Stimulated activated CD8-positive, alpha-beta memory T cell treated with anti-CD3 and anti-CD28 coated beads, Interleukin-2, amount 100 ng/mL, for 1 hour (primary cell): Measurements from ENCODE around the gene LNP1.
"Not testable (repeated sequence)": the region's sequence is repeated elsewhere in the genome, so short reads cannot be mapped to it uniquely, and the experiment has no call there.

Experiments used
- DNase-seq, 2 donors: peaks; one replicate each; pipeline ENCODE4 v3.0.0-alpha.2; 2020; ENCODE audit warnings: low read depth in 2 of 2

The LNP1 gene, protein sequence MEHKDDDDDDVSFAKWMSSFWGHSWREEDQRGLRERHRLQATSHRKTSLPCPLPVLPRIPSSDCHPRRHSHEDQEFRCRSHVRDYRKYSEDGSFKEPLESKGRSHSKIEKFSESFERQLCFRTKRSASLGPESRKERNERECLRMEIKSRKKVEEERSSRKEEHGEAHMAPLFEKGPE

DNA sequence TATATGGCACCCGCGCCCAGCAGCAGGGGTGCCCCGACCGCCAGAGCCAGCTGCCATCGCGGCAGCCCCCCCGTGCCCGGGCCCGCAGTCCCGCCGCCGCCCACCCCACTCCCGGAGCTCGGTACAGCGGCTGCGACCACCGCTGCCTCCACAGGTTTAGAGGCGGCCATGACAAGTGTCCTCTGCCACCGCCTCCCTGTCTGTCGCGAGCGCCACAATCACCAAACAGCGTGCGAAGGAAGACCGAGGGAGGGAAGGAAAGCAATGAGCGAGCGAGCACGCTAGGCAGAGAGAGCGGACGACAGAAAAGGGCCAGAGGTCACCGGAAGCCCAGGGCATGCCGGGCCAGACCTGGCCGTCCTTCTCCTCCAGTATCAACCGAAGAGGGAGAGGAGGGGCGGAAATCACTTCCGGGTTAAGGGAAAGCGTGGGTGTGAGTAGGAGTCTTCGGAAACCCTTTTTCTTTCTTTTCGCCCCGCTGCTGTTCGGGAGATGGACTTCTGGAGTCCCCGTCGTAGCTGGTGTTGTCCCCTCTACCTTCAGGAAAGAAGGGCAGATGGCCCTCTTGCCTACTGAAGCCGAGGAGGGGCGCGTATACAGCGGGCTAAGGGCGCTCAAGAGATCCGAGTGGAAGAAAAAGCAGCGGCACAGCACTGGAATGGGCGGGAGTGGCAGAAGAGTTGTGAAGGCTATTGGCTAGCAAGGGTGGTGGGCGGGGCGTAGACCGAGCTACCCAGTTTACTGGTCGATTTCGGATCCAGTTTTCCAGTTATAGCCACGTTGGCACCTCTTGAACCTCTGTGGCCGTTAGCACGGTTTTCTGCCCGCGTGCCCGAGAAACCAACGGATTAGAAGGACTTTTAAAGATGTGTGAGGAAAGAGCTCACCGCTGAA lies at the start of gene LNP1, which contains the start of gene TOMM70:
TSS of gene LNP1 (plus strand) at position 760 of the 894 bp plus-strand sequence. CDS start 28,191 bp downstream, outside the sequence.
TSS of gene TOMM70 (minus strand) at position 310 of the 894 bp plus-strand sequence. CDS start at position 170, 140 bp downstream.
- DNase-seq = peak; percentile 86 to 91

DNA sequence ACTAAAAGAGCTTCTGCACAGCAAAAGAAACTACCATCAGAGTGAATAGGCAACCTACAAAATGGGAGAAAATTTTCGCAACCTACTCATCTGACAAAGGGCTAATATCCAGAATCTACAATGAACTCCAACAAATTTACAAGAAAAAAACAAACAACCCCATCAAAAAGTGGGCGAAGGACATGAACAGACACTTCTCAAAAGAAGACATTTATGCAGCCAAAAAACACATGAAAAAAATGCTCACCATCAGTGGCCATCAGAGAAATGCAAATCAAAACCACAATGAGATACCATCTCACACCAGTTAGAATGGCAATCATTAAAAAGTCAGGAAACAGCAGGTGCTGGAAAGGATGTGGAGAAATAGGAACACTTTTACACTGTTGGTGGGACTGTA lies 49.6 kb upstream of the LNP1 start:
- DNase-seq = not testable (repeated sequence)

DNA sequence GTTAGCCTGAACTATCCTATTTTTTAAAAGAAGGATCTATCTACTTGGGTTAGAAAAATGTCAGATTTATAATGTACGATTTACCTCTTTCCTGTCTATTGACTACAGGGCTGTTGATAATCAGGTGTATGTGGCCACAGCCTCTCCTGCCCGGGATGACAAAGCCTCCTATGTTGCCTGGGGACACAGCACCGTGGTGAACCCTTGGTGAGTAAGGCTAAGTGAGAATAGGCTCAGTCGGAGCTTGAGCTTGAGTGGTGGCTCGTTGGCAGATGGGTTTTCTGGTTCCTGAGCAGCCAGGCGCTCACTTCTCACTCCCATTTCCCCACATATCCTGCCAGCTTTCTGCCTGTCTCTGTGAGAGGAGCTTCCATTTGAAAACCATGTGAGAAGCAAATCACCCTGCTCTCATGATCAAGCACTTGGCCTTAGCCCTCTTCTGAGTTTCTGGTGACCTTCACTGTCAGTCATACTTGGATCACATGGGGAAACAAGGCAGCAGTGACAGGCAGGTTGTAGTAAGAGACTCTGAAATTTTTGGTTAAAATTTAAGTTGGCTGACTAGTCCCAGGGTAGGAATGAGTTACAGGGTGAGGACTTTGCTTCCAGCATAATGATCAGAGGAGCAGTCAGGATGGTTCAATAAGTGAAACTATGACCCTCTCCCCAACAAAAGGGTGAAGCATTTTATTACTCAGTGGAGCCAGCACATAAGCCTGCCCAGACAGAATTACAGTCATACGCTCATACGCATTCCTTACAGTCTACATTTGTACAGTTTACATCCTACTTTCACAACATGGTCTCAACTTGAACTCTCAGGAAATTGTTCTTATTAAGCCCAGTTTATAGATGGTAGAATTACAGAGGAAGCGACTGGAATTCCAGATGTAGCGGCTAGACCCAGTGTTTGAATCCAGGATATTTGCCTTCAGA lies 48.8 kb upstream of the LNP1 start:
- no peak for DNase-seq

DNA sequence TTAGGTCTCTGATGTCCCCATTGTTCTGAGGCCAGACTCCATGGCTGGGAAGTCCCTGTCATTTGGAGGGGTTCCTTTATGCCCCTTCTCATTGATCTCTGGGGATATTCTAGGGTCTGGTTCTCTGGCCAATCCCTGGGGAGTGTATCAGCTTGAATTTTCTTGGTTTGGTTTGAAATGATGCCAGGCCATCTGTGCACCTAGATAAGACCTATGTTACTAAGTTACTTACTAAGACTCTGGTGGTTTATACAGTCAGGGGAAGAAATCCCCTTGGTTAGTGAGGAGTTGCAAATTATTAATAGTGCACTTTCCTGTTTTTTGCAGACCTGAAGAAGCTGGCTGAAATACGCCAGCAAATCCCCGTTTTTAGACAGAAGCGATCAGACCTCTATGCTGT lies 46.5 kb upstream of the LNP1 start:
- DNase-seq = no peak

DNA sequence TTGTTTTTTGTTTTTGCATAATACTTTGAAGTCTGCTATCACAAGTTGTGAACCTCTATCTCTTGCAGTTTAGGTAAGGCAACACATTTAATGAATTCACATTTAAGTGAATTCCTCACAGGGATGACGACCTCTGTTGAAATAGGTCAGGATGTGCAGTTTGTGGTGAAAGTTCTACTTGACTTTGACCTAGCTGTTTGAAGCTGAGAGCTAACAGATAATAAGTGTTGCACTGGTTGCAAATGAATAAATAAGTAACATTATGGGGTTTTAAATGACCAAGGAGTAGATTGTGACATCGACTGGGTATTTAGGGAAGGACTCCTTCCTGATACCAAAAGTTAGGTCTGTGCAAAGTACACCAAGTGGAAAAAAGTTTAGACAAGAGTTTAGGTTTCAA lies 42.9 kb upstream of the LNP1 start:
- no peak for DNase-seq

DNA sequence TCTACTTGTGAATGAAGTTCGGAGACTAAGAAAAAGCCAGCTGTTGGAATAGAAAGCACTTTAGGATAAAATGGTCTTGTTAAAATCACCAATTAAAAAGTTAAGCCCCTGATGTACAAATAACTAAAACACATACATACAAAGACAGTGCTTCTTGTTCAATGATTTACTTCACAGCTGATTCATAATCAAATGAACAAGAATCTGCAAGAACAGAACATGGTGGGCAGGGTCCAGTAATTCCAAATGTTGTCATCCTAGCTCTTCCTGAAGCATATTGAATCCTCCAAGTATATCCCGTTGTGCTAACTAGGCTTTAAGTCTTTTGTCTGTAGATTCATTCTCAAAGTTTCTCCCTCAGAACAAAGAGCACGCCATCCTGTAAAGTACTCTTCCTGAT lies 42.3 kb upstream of the LNP1 start:
- no peak for DNase-seq

DNA sequence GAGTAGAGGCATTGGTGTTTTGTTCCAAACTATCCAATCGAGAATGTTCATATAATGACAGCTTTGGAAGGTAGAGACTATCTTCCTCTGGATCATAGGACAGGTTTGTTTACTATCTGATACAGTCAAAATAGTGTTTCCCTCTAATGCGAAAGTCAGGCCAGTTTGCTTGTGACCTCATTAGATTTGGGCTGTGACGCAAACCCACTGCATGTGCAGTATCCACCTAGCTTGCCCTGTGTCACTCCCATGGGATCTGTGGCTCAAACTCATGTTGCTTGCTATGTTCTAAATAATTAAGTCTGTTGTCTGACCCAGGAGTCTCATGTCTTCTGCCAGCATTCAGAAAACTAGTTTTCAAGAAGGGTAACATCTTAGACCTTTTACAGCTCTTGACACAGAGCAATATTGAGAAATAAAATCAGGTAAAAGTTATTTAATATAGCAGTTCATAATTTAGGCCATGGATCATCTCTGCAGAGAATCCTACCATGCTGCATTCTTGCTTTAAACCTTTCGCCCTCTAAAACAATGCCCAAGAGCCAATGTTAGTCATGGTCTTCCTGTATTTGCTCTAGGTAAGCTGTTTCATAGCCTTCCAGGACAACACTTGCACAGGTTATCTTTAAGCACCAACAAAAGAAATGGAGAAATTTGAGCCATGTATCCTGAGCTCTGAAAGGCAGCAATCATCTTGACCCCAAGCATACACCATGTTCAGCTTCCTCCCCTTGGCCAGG lies 40.4 kb upstream of the LNP1 start:
- DNase-seq = no peak

DNA sequence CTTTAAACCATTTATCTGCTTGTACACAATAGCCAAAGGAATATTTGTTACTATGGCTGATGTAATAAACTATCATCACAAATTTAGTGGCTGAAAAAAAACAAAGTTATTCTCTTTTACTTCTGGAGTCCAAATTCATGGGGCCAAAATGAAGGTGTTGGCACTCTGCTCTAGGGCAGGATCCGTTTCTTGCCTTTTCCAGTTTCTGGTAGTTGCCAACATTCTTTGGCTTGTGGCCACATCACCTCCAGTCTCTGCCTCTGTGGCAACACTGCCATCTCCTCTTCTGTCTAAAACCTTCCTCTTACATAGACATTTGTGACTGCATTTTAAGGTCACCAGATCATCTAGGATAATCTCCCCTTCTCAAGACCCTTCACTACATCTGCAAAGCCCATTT lies 39.4 kb upstream of the LNP1 start:
- DNase-seq = no peak

DNA sequence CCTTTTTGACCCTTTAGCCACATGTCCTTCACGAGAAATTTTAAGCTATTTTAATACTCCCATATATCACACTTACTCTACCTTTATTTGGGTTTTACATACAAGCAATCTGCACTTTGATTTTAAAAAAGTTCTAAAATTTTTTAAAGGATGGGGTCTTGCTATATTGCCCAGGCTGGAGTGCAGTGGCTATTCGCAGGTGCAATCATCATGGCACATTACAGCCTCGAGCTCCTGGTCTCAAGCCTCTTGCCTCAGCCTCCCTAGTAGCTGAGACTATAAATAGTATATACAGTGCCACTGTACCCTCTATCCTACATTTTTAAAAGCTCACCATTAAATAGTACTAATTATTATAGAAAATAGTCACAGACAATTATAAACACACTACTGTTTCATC lies 36.9 kb upstream of the LNP1 start:
- no peak for DNase-seq

DNA sequence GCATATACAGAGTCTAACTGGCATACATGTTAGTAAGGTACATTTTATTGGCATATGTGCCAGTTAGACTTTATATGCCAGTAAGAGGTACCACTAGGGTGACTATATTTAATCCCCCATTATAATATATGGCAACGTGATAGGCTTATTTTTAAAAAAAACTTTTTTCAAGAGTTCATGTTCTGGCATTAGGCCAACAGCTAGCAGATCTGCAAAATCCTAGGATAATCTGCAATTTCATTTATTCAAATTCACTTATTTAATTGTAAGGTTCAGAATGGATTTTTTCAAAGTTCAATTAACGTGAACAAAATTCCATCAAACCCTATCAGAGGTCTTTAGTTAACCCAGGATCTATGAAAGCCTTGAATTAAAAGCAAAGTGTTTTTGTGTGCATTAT lies 34.9 kb upstream of the LNP1 start:
- DNase-seq = no peak

DNA sequence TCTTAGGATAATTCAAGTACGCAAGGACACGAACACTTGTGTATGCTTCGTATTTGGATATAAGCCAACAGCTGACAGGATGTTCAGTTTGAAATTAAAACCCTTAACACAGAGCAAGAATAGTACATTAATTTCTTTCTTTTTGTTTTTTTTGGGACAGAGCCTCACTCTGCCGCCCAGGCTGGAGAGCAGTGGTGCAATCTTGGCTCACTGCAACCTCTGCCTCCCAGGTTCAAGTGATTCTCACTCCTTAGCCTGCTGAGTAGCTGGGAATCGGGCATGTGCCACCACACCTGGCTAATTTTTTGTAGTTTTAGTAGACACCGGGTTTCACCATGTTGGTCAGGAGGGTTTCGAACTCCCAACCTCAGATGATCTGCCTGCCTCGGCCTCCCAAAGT lies 32.9 kb upstream of the LNP1 start:
- DNase-seq = no peak

DNA sequence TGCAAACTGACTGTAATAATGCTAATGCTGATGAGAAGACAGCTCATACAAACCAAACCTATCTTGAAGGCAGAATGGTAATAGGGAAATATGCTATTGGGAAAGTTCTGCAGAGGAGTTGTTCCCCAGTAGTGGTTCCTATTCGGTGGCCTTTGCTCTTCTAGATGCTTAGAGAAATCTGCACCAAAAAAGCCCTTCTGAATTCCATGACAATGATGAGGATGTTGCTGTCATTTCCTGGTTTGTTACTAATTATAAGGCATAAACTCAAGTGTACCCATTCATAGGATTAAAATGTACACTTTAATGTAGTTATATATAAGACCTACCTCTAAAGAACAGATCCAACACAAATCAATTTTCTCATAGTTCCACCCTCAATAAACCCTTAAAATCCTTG lies 30.6 kb upstream of the LNP1 start:
- DNase-seq = no peak

DNA sequence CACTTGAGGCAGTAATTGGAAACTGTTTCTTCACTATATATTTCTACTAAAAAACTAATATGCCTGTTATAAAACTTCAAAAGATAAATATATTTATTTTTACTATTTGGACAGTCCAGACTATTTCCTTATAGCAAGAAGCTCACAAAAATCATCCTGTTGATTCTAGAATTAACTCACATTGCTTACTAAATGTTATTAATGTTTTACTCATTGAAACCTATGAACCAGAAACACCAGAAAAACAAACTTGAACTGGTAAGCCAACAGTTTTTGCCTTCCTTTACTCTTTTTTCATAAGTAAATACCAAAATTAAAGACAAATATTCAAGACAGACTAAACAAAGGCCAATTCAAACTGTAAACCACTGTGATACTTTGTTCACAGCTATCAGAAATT lies 26.8 kb upstream of the LNP1 start:
- no peak for DNase-seq

DNA sequence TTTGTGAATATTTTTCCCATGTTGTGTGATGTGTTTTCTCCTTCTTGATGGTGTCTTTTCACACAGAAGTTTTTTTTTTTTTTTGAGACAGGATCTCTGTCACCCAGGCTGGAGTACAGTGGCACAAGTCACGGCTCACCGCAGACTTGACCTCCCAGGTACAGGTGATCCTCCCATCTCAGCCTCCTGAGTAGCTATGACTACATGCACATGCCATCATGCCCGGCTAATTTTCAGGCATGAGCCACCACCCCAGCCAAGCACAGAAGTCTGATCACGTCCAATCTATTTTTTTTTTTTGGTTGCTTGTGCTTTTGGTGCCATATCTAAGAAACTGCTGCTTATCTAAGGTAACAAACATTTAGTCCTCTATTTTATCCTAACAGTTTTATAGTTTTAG lies 25.0 kb upstream of the LNP1 start:
- DNase-seq = no peak

DNA sequence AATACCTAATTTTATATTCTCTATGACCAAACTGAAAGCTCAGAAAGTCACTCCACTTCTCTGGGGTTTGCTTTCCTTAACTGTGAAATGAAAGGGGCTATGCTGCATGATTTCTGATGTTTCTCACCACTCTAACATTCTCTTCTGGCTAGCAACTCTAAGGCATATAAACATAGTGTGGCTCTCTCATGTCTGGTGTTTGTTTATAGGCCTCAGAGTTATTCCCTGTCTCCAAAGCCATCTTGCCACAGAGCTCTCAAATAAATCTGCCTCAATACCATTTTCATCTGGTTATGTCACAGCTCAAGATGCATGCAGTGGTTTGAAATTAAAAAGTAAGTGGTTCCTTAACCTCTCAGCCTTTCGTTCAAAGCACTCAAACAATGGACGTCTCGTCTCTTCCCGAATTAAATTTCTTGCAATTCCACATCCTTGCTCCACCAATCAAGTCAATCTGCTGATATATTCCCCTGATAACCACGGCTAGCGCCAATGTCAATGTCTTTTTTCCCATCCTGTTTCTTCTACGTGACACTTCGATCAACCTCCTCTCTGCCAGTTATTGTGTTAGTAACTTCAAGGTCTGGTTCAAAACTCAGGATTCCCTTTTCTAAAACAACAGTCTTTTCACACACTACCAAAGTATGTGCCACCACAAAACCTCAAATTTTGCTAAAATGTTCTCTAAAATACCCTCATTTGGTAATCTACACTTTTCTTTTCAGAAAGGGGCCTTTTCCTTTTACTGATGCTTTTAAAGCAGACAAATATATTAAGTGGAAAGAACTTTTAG lies 16.4 kb upstream of the LNP1 start:
- no peak for DNase-seq

DNA sequence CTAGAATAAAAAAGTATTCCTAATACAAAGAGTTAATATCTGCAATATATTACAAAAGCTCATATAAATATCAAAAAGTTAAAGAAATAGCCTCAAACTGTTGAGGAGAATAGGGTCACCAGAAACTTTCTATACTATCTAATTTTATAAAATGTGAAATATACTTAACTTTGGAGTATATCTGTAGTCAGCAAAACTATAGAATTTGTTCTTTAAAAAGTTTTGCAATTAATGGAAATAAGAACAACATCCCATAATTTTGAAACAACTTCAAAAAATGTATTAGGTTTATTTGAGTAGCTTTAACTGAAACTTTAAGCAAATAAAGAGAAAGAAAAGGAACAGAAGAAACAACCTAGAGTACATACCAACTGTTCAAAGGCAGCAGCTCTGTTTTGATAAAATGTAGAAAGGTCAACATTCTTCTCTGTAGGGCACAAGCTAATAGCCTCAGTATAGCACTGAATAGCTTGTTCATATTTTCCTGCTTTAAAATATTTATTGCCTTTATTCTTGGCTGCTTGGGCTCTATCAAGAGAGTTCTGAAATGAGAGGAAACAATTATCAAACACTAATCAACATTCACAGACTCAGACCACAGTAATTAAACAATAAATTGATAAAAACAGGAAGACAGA lies 14.8 kb upstream of the LNP1 start:
- DNase-seq = no peak

DNA sequence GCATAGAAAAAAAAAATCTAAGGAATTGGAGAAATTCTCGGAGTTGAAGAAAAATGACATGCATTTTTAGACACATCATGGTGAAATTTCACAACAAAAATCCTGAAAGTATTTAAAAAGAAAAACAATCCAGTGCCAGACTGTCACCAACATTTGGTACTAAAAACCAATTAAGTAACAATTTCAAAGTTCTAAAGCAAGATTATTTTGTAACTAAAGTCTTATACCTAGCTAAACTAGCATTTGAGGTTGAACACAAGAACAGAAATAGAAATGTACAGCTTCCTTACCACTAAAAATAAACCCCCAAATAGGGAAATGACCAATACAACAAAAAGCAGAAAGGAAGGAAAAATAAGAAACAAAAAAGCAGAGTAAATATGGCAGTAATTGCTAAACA lies 12.3 kb upstream of the LNP1 start:
- DNase-seq = no peak

DNA sequence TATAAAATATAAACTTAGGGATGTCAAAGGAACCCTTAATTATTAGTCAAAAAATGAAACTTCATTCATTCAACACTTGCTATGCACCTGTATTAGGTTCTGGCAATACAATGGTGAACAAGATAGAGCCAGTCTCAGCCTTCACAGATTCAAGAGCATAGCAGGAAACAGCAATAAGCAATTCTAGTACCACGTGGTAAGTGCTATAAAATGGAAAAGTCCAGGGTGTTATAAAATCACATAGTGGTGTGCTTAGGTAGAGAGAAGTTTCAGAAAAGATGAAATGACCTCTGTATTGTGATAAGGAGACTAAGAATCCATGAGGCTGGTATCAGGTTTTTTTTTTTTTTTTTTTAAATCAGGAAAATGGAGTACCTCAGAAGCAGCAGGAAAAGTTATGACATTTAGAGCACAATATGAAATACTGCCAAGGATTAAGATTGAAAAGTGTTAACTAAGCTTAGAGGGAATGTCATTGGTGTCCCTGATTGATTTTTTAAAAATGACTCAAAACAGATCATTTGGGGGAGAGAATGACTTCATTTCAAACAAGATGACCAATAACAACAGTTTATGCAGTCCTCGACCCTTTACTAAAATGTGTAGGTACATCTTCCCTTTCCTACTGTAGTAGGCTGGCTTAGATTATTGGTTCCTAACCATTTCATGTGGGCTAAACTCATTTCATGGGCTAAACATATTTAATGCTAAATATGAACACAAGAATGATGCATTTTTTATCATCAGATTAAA lies 5.5 kb upstream of the LNP1 start:
- no peak for DNase-seq

DNA sequence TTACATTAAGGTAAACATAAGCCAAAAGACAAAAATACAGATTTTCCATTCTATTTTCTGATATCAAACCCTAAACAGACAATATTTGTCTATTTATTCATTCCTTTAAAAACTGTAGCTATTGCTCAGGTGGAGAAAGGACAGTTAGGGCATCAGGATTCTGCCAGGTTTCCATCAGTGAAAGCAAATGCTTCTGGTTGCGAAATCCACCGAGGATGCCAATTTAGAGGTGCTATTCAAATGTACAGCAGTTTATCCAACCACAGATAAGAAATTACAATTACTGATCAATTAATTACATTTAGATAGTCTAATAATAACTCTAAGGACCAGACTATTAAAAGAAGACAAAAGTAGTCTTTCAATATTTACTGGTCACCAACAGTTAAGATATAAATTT lies 4.4 kb upstream of the LNP1 start:
- DNase-seq = no peak
